ENCODE data around the gene PDGFA.

- TF ChIP-seq YY1 (IDR thresholded peaks at IDR 0.05; ENCODE audit: insufficient read depth, insufficient read length) (no peak), ZNF274 (IDR thresholded peaks at IDR 0.05; ENCODE audit: low read depth, low read length) (no peak), SUZ12 (IDR thresholded peaks at IDR 0.05; ENCODE audit: extremely low read depth, insufficient read depth, insufficient read length) (no peak)
Observed at GRCh38 chr7:499853-500485, 19.7 kb downstream of the PDGFA start.

All from NT2/D1 (cell line).